ENCODE results near the gene TSPEAR. TPM values are rescaled to one million over a fixed set of nuclear protein-coding genes. Genes with fewer than 3 reads are reported as not detected.
A peak's percentile ranks its signal among the peaks of the same experiment; 100 is the strongest.

The TSPEAR gene
- total RNA-seq, 1 experiment from 2014 or later: not detected

DNA sequence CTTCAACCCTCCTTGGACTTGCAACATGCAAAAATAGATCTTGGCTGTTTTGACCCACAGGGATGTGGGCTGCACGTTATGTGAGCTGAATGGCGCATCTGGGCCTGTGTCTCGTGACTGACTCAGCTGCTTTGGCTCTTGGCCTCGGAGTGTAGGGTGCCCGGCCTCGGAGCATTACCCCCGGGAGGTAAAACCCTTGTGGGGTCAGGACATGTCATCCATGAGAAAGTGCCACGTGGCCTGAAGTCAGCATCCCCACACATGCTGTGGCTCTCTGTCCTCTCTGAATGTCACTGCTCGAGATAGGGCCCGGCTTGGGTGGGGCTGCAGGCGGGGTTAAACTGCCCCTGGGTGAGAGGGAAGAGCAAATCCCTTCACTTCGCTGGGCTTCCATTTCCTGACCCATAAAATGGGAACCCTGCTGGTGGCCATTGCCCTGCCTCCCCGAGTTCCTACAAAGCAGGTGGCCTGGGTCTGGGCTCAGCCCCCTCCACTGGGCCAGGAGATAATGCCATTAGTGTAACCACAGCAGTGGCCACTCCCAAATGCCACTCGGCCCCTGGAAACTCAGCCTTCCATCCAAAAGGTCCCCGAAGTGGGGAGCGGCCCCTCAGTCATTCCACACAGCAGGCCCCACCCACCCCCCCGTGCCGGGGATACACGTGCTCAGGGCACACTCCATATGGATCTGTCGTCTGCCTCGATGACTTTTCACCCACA is 22.8 kb upstream of the TSPEAR start:
- H3K27ac ChIP-seq: no peak overlapping the region
- H3K9me3 ChIP-seq (replicated peaks): peaks cover 17% of the 10 kb centered on the region
- DNase-seq: no peak
- no peak overlapping the region for H3K4me3 ChIP-seq
- H3K4me1 ChIP-seq: peaks cover 24% of the 10 kb centered on the region
- no peaks in the 10 kb centered on the region for H3K27me3 ChIP-seq
- no peaks in the 10 kb centered on the region for H3K36me3 ChIP-seq

DNA sequence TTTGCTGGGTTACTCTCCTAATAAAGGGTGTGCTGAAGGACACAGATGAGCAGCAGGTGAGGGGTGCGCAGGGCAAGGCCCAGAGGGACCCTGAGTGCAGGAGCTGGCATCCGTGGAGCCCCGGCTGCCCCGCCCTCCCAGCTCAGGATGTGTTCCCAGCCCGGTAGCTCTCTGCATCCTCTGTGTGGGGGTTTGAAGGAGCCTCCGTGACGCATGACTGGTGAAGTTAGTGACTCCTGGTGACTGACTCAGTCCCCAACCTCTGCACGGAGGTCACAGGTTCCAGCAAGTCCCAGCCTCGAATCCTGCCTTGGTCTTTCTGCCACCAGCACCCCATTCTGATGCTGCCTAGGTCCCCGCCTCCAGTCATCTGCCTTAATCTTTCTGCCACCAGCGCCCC is 21.6 kb upstream of the TSPEAR start:
- no peak for DNase-seq
- H3K4me3 ChIP-seq: no peak overlapping the region
- H3K27me3 ChIP-seq: no peaks in the 10 kb centered on the region
- H3K9me3 ChIP-seq (replicated peaks): peaks cover 7% of the 10 kb centered on the region
- no peak overlapping the region for H3K27ac ChIP-seq
- H3K36me3 ChIP-seq: no peaks in the 10 kb centered on the region
- peaks cover 31% of the 10 kb centered on the region for H3K4me1 ChIP-seq

DNA sequence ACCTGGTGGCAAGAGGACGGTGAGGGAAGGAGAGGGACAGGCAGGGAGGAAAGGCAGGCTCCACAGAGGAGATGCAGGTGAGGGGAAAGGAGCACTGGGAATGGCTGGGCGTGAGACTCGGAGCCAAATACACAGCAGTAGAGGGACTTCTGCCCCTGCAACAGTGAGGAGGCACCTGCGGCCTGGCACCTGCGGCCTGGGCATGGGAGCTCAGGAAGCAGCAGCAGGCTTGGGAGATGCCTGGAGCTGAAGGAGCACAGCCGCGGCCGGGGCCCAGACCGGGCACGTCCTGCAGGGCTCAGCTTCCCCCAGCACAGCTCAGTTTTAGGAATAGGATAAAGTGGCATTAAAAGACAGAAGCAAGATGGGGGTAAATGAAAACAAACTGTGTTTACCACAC is 20.9 kb upstream of the TSPEAR start:
- DNase-seq: no peak
- H3K27ac ChIP-seq: no peak overlapping the region
- H3K27me3 ChIP-seq: no peaks in the 10 kb centered on the region
- H3K36me3 ChIP-seq: no peaks in the 10 kb centered on the region
- H3K4me3 ChIP-seq: no peak overlapping the region
- H3K9me3 ChIP-seq (replicated peaks): no peaks in the 10 kb centered on the region; the same call in 1 of the 2 replicates
- H3K4me1 ChIP-seq: peaks cover 31% of the 10 kb centered on the region

DNA sequence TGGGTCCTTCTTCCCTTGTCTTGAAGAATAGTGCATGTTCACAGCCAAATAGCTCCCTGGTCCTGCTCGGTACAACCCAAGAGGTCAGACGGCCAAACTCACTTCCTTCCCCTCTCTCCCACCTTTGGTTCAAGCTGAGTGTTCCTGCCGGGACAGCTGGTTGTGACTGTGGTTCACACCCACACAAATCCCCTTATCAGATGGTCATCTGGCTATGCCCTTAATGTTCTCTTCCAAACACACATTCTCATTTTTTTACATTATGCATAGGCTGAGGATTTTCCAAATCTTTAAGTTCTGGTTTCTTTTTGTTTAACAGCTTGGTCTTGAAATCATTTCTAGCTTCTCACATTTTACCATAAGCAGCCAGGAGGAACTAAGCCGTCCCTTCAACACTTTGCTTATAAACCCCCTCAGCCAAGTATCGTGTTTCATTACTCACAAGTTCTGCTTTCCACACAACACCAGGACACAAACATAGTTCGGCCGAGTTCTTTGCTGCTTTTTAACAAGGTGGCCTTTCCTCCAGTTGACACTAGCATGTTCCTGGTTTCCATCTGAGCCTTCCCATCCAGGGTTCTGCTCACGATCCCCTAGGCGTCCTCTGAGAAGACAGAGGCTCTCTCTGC is 19.7 kb upstream of the TSPEAR start:
- Histone ChIP-seq H3K4me1 (peaks cover 31% of the 10 kb centered on the region), H3K4me3 (no peak overlapping the region), H3K27ac (no peak overlapping the region), H3K9me3 (replicated peaks) (no peaks in the 10 kb centered on the region), H3K27me3 (no peaks in the 10 kb centered on the region), H3K36me3 (no peaks in the 10 kb centered on the region)
- peak in 1 of 2 experiments; percentile 22 for DNase-seq

DNA sequence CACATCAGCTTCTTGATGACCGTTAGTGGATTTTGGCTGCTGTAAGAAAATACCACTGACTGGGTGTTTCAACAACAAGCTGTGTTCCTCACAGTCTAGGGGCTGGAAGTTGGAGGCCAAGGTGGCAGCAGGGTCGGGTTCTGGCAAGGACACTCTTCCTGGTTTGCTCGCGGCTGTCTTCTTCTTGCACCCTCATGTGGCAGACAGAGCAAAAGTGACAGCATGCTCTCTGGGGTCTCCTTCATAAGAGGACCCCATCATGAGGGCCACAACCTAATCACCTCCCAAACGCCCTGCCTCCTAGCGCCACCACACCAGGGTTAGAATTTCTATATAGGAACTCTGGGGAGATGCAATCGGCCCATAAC is 18.6 kb upstream of the TSPEAR start:
- Histone ChIP-seq H3K27me3 (no peaks in the 10 kb centered on the region), H3K4me3 (no peak overlapping the region)
- DNase-seq: no peak

DNA sequence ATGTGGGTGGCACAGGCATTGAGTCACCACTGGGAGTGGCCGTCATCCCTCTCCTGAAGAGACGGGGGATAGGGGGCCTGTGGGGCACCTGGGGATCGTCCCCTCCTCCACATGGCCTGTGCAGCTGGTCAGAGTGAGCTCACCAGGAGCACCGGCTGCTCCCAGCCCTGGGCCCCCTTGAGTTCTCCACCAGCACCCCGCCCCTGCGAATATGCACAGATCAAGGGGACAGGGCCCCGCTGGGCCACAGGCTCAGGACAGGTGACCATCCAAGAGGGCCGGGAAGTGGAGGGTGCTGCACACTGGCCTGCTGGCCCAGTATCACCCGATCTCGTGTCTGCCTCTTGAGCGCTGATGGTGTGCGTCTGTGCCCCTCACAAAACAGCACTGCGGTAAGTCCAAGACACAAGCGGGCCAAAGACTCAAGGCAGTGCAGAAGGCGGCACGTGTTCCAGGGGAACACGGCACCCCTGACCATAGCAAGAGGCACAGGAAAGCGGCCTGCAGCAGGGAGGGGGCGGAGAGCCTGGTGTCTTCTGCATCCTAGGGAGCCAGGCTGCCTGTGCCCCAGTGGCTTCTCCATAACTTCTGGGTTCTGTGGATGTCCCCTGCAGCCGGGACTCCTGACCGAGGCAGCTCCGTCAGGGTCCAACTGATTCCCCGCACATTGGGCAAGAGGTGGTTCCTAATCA is 18.1 kb upstream of the TSPEAR start:
- H3K27me3 ChIP-seq: no peaks in the 10 kb centered on the region
- peak overlapping the region; percentile 79 for H3K27ac ChIP-seq

More for the DNA sequence above, 18.6 kb upstream of the TSPEAR start:
- Histone ChIP-seq H3K4me1 (peaks cover 31% of the 10 kb centered on the region), H3K9me3 (replicated peaks) (no peaks in the 10 kb centered on the region), H3K36me3 (no peaks in the 10 kb centered on the region), H3K27ac (no peak overlapping the region; the same call in 1 of the 2 replicates)

DNA sequence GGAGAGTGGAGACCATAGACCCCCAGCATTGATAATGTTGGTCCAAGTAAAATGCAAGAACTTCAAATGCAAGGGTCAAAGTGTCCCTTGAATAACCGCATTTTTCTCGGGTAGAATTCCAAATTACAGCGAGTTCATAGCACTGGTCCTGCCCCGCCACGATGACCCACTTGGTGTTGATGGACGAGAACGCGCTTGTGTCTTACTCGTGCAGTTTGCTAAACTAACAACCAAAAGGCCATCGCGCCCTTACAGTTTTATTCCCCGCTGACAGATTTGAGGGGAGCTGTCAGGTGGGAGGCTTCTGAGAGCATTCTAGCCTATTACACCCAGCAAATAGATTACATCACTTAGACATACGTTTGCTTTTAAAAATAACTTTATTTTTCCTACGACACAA is 17.3 kb upstream of the TSPEAR start:
- H3K4me3 ChIP-seq: peak overlapping the region; percentile 11
- no peaks in the 10 kb centered on the region for H3K9me3 ChIP-seq (replicated peaks)
- H3K27me3 ChIP-seq: no peaks in the 10 kb centered on the region
- peak; percentile 65 to 71 for DNase-seq
- H3K4me1 ChIP-seq: peaks cover 31% of the 10 kb centered on the region
- H3K27ac ChIP-seq: peak overlapping the region; percentile 79
- H3K36me3 ChIP-seq: no peaks in the 10 kb centered on the region

More for the DNA sequence above, 18.1 kb upstream of the TSPEAR start:
- H3K4me1 ChIP-seq: peaks cover 31% of the 10 kb centered on the region
- H3K4me3 ChIP-seq: peak overlapping the region; percentile 11
- H3K36me3 ChIP-seq: no peaks in the 10 kb centered on the region
- DNase-seq: peak; percentile 66 to 80
- no peaks in the 10 kb centered on the region for H3K9me3 ChIP-seq (replicated peaks)

DNA sequence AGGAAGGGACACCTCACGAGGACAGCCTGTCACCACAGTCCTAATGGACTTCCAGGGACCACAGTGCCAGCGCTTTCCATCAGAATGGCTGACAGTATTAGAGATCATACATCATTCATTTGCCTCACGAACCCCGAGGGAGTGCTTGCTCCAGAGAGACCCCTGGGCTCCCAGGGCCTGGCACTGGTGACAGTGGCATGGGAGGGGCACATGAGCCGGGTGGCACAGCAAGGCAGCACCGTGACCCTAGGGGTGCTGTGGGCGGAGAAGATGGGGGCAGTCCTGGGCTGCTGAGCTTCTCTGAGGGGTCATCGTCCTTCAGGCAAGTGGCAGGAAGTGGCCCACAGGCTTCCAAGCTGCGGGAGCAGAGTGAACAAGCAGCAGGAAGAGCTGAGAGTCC is 16.4 kb upstream of the TSPEAR start:
- Histone ChIP-seq H3K9me3 (replicated peaks) (no peaks in the 10 kb centered on the region), H3K27me3 (no peaks in the 10 kb centered on the region), H3K4me3 (no peak overlapping the region), H3K36me3 (no peaks in the 10 kb centered on the region), H3K27ac (no peak overlapping the region), H3K4me1 (peaks cover 31% of the 10 kb centered on the region)
- DNase-seq: no peak

DNA sequence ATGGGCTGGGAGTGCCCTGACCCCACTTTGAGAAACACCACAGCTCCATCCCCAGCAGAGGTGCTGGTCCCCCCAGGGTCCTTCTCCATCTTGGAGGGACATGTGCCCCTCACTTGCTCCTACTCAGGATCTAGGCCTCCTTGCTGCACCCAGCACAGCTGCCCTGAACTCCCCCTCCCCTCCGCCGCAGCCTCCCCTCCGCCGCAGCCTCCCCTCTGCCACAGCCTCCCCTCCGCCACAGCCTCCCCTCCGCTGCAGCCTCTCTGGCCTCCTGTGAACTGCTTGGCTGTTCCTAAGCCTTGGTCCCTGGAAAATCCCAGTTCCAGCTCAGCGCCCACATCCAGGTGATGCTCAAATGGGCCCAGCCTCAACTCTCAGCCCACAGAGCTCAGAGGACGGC is 15.9 kb upstream of the TSPEAR start:
- Histone ChIP-seq H3K36me3 (no peaks in the 10 kb centered on the region), H3K27me3 (no peaks in the 10 kb centered on the region), H3K27ac (no peak overlapping the region), H3K4me1 (peaks cover 31% of the 10 kb centered on the region), H3K9me3 (replicated peaks) (no peaks in the 10 kb centered on the region), H3K4me3 (no peak overlapping the region)
- DNase-seq: no peak

DNA sequence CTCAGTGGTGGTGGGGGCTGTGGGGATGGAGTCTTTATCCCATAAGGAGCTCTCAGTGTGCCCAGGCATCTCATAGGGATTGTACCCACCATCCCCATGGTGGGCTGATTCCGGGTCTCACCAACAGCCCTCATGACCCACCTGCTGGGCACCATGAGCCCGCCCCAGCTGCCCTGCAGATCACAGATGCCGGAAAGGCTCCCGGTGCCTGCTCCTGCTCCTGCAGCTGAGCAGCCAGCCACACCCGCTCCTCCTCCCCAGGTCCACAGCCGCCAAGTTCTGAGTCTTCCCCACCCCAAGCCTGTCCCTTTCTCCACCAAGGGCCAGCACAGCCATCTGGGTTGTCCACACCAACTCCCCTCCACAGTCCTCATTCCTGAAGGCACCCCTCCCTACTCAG is 15.5 kb upstream of the TSPEAR start:
- Histone ChIP-seq H3K36me3 (no peaks in the 10 kb centered on the region), H3K4me3 (no peak overlapping the region), H3K4me1 (peaks cover 31% of the 10 kb centered on the region), H3K27me3 (no peaks in the 10 kb centered on the region), H3K9me3 (replicated peaks) (no peaks in the 10 kb centered on the region), H3K27ac (no peak overlapping the region)
- DNase-seq: no peak

DNA sequence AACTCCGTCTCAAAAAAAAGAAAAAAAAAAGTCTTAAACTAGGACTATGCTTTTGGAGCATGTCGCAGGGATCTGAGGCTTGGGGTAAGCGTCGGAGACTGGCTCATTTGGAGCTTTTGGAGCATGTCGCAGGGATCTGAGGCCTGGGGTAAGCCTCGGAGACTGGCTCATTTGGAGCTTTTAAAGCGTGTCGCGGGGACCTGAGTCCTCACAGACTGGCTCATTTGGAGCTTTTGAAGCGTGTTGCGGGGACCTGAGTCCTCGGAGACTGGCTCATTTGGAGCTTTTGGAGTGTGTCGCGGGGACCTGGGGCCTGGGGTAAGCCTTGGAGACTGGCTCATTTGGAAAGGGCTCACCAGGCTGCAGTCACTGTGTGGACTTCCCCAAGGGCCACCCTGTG is 13.6 kb upstream of the TSPEAR start:
- Histone ChIP-seq H3K9me3 (replicated peaks) (no peaks in the 10 kb centered on the region), H3K4me3 (no peak overlapping the region), H3K4me1 (peaks cover 15% of the 10 kb centered on the region), H3K36me3 (no peaks in the 10 kb centered on the region), H3K27me3 (no peaks in the 10 kb centered on the region), H3K27ac (no peak overlapping the region)
- DNase-seq: no peak

DNA sequence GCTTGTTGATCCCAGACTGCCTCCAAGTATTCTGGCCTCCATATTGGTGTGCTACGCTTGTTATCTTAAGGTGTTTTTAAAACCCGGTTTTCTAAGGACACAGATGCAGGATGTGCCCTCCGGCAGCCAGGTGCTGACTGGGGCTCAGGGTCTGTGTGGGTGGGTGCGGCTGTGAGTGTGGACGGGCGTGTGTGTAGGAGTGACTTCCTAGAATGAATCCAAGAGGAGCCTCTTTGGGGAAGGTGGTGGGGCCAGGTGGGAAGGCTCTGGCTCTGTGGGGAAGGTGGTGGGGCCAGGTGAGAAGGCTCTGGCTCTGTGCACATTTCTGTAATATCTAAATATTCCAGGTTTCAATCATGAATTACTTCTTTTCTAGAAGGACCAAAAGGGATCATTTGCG is 12.8 kb upstream of the TSPEAR start:
- no peaks in the 10 kb centered on the region for H3K9me3 ChIP-seq (replicated peaks)
- H3K27me3 ChIP-seq: no peaks in the 10 kb centered on the region
- DNase-seq: no peak
- no peak overlapping the region for H3K27ac ChIP-seq
- no peaks in the 10 kb centered on the region for H3K36me3 ChIP-seq
- peaks cover 8% of the 10 kb centered on the region for H3K4me1 ChIP-seq
- H3K4me3 ChIP-seq: no peak overlapping the region

DNA sequence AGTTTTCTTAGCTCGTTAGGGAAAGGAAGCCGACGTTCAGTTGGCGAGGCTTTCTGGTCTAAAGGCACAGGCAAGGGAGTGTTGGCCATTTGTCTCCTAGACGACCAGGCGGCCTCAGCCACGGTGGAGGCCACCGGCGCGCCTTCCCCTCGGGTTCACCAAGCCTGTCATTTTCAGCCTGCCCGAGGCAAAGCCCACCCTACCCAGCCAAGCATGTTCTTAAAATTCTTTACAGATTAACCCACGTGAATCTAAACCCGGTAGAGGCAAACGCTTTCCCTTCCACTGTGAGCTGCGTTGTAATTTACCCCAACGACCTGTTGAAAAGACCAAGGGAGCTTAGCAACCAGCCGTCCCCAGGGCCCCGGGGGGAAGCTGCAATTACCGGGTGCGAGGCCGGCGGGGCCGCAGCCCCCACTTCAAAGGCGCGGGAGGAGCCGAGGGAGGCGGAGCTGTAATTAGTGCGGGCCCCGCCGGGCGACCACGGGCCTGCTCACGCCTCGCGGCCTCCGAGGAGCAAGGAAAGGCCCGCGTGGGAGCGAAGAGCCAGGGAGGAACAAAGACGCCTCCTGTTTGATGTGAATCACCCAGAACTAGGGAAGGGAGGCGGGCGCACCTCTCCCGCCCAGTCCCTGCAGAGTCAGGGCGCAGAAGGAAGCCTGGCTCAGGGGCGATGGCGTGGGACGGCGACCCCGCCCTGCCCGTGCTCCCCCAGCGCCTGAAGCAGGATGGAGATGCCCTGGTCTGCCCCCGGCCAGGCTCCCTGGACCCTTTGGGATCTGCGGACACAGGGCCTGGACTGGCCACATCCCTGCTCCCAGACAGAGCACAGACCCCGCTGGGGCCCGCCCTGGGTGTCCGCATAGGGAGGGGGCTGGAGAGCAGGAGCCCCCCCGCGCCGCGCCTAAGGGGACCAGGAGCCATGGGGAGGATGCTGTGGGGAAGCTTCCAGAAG is 12.1 kb upstream of the TSPEAR start:
- no peaks in the 10 kb centered on the region for H3K9me3 ChIP-seq (replicated peaks)
- no peak overlapping the region for H3K4me3 ChIP-seq
- DNase-seq: no peak
- no peak overlapping the region for H3K27ac ChIP-seq
- no peaks in the 10 kb centered on the region for H3K36me3 ChIP-seq
- no peaks in the 10 kb centered on the region for H3K27me3 ChIP-seq
- peaks cover under 1% of the 10 kb centered on the region; the same call in 1 of the 2 replicates for H3K4me1 ChIP-seq

DNA sequence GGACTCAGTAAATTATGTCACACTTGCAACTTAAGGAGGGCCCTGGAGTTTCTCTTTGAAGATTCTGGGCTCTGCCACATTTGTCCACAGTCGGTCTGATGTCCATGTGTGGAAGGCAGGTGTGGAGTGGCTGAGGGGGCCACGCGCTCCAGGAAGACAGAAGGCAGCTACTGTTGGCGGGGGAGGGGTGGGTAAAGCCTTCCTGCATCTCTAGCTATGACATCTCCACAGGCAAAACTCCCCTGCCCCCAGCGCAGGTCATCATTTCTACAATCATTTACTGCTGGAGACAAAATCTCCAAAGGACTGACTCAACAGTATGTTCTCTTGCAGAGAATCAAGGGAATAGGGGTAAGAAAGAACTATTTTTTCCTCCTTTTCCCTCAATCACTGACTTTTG is 11.4 kb upstream of the TSPEAR start:
- no peaks in the 10 kb centered on the region for H3K36me3 ChIP-seq
- no peak overlapping the region for H3K4me3 ChIP-seq
- no peaks in the 10 kb centered on the region for H3K27me3 ChIP-seq
- H3K9me3 ChIP-seq (replicated peaks): no peaks in the 10 kb centered on the region
- H3K27ac ChIP-seq: no peak overlapping the region
- no peaks in the 10 kb centered on the region for H3K4me1 ChIP-seq
- DNase-seq: no peak
